NCI-H345 treated with DMSO at 0.1 percent for 48 hours (cell line): ENCODE measurements around the gene UBE2E2.
"Not testable (repeated sequence)": the region's sequence is repeated elsewhere in the genome, so short reads cannot be mapped to it uniquely, and the experiment has no call there.

Experiments
- DNase-seq: peaks from one replicate; lab custom pipeline; 2025; ENCODE audit not compliant: unreplicated experiment; lab: John Stamatoyannopoulos, UW

Gene UBE2E2

GRCh38 chr3:23320586-23321570, 117.8 kb downstream of the UBE2E2 start:
- no peak for DNase-seq

- DNase-seq = no peak
Observed at GRCh38 chr3:23324745-23325144, 121.6 kb downstream of the UBE2E2 start.

- no peak for DNase-seq
Observed at GRCh38 chr3:23325466-23326065, 122.4 kb downstream of the UBE2E2 start.

GRCh38 chr3:23329471-23330105, 126.5 kb downstream of the UBE2E2 start:
- no peak for DNase-seq

- DNase-seq = no peak
Observed at GRCh38 chr3:23330568-23330967, 127.4 kb downstream of the UBE2E2 start.

- no peak for DNase-seq
Observed at GRCh38 chr3:23331141-23331935, 128.2 kb downstream of the UBE2E2 start.

GRCh38 chr3:23333633-23334032, 130.5 kb downstream of the UBE2E2 start:
- DNase-seq = no peak

- not testable (repeated sequence) for DNase-seq
Observed at GRCh38 chr3:23336853-23337252, 133.7 kb downstream of the UBE2E2 start.

GRCh38 chr3:23341147-23341838, 138.2 kb downstream of the UBE2E2 start:
- DNase-seq = no peak

- no peak for DNase-seq
Observed at GRCh38 chr3:23342343-23342742, 139.2 kb downstream of the UBE2E2 start.

- no peak for DNase-seq
Observed at GRCh38 chr3:23343509-23343908, 140.4 kb downstream of the UBE2E2 start.

GRCh38 chr3:23344886-23345285, 141.8 kb downstream of the UBE2E2 start:
- no peak for DNase-seq

- DNase-seq = not testable (repeated sequence)
Observed at GRCh38 chr3:23349444-23349843, 146.3 kb downstream of the UBE2E2 start.

GRCh38 chr3:23356169-23356568, 153.0 kb downstream of the UBE2E2 start:
- no peak for DNase-seq

GRCh38 chr3:23356923-23357322, 153.8 kb downstream of the UBE2E2 start:
- no peak for DNase-seq

- DNase-seq = no peak
Observed at GRCh38 chr3:23359116-23359515, 156.0 kb downstream of the UBE2E2 start.

GRCh38 chr3:23365066-23365465, 161.9 kb downstream of the UBE2E2 start:
- DNase-seq = no peak

- DNase-seq = no peak
Observed at GRCh38 chr3:23368731-23369130, 165.6 kb downstream of the UBE2E2 start.

GRCh38 chr3:23372285-23372684, 169.2 kb downstream of the UBE2E2 start:
- DNase-seq = no peak

GRCh38 chr3:23376516-23377248, 173.6 kb downstream of the UBE2E2 start:
- DNase-seq = no peak
